K562 (cell line): Measurements from ENCODE around the gene SEZ6. TPM values are rescaled to one million over a fixed set of nuclear protein-coding genes. Genes with fewer than 3 reads are reported as not detected.

Source experiments
- ATAC-seq: fragments of 200-7000 bp; cut with Tn5 transposase; 3 replicates; pipeline ENCODE4 v1.9.1; 2020; ENCODE audit warnings: moderate library complexity
- BruUV-seq: library from RNA; stranded (reverse); fragments of 400-500 nt; replicated peaks from 2 replicates; lab custom pipeline; 2021; lab: Mats Ljungman, UMichigan
- CTCF ChIA-PET: fragments of 300-600 bp; formaldehyde crosslinking; extraction: SDS; loops from one replicate; lab custom pipeline; 2021; ENCODE audit warnings: low intra/inter-chr PET ratio; lab: Yijun Ruan, JAX
- POLR2A ChIA-PET: fragments of 300-600, 350-650 bp; sonication (Branson Sonifier 250); formaldehyde crosslinking; extraction: SDS; loops from one replicate; lab custom pipeline; 2021; ENCODE audit warnings: antibody characterized with exemption, inconsistent platforms; lab: Yijun Ruan, JAX
- DNase-seq, 4 experiments: peaks; one replicate each; pipeline versions ENCODE4 v3.0.0 to v3.0.0-alpha.2; 2011 to 2018; ENCODE audit warnings: low spot score in 3 of 4, mixed read lengths in 3 of 4; ENCODE audit errors: extremely low read depth in 1 of 4
- FAIRE-seq: peaks from 2 replicates; lab custom pipeline; 2011; peaks lifted over from hg19 to GRCh38; lab: Jason Lieb, UNC
- H2AFZ ChIP-seq: 2 replicates; pipeline ENCODE4 v1.6.0; 2011; ENCODE audit warnings: low read depth, low read length, control low read depth, inconsistent platforms
- H3K27ac ChIP-seq: fragments of 200-600 bp; 3 replicates; pipeline ENCODE4 v1.8.0; 2011; ENCODE audit warnings: low read depth, mild to moderate bottlenecking, control low read depth, inconsistent platforms, low read length, moderate library complexity, mixed read lengths; ENCODE audit errors: extremely low read depth
- H3K27me3 ChIP-seq, 2 experiments: fragments of 300-600 bp in 1 of 2; 2 replicates in 1 of 2; 3 replicates in 1 of 2; pipeline versions ENCODE4 v1.6.0 to v1.8.0; 2011; ENCODE audit warnings: inconsistent platforms in 2 of 2, low read length in 2 of 2, mild to moderate bottlenecking in 1 of 2, mixed read lengths in 1 of 2, moderate library complexity in 1 of 2; ENCODE audit not compliant: control insufficient read depth in 2 of 2, insufficient read depth in 2 of 2
- H3K36me3 ChIP-seq: fragments of 300-600 bp; 3 replicates; pipeline ENCODE4 v1.8.0; 2011; ENCODE audit warnings: mild to moderate bottlenecking, low read length, inconsistent platforms; ENCODE audit not compliant: control insufficient read depth, insufficient read depth
- H3K4me1 ChIP-seq, 2 experiments: fragments of 200-600 bp in 1 of 2; replicated peaks in 1 of 2; 2 replicates in 1 of 2; 3 replicates in 1 of 2; pipeline versions ENCODE4 v1.5.1 to v1.8.0; 2011; ENCODE audit warnings: inconsistent platforms in 2 of 2, low read length in 2 of 2, mild to moderate bottlenecking in 1 of 2, mixed read lengths in 1 of 2, moderate library complexity in 1 of 2; ENCODE audit not compliant: control insufficient read depth in 2 of 2, insufficient read depth in 2 of 2
- H3K4me2 ChIP-seq: 2 replicates; pipeline ENCODE4 v1.6.1; 2011; ENCODE audit warnings: low read length, control low read depth, inconsistent platforms, mixed read lengths; ENCODE audit not compliant: insufficient read depth
- H3K4me3 ChIP-seq: fragments of 200-600 bp; sonication (generic), shearing (Covaris generic); 2 replicates; pipeline ENCODE4 v1.5.1; 2016; ENCODE audit warnings: control low read depth, inconsistent platforms
- H3K79me2 ChIP-seq: fragments of 200-600 bp; 3 replicates; pipeline ENCODE4 v1.8.0; 2011; ENCODE audit warnings: low read length, inconsistent platforms; ENCODE audit not compliant: control insufficient read depth, insufficient read depth
- H3K9ac ChIP-seq, 2 experiments: 2 replicates each; pipeline versions ENCODE4 v1.6.0 to v1.6.1; 2011; ENCODE audit warnings: low read depth in 2 of 2, low read length in 2 of 2, control low read depth in 1 of 2, inconsistent platforms in 1 of 2, mild to moderate bottlenecking in 1 of 2, mixed read lengths in 1 of 2; ENCODE audit not compliant: insufficient read depth in 1 of 2
- H3K9me1 ChIP-seq: one replicate; pipeline ENCODE4 v1.6.0; 2011; ENCODE audit warnings: inconsistent platforms, mild to moderate bottlenecking, low read length, moderate library complexity; ENCODE audit not compliant: control insufficient read depth, insufficient read depth
- H3K9me3 ChIP-seq: replicated peaks from 2 replicates; pipeline ENCODE4 v1.5.1; 2011; ENCODE audit warnings: low read depth, low read length, inconsistent platforms; ENCODE audit not compliant: control insufficient read depth, insufficient read depth
- H4K20me1 ChIP-seq: replicated peaks from 2 replicates; pipeline ENCODE4 v1.6.1; 2011; ENCODE audit warnings: low read length, inconsistent platforms, mixed read lengths; ENCODE audit not compliant: control insufficient read depth, insufficient read depth
- ELF1 ChIP-seq: fragments of 200-800 bp; sonication (Bioruptor generic); IDR thresholded peaks from 2 replicates; pipeline ENCODE4 v1.6.1; 2016; ENCODE audit warnings: missing genetic modification characterization, missing compliant biosample characterization
- FOXA1 ChIP-seq: fragments of 450-650 bp; IDR thresholded peaks from 2 replicates; pipeline ENCODE4 v1.6.1; 2016; ENCODE audit warnings: mild to moderate bottlenecking, borderline replicate concordance
- GABPA ChIP-seq: fragments of 200-800 bp; sonication (Bioruptor generic); conservative IDR thresholded peaks from 2 replicates; pipeline ENCODE4 v1.6.1; 2016; ENCODE audit warnings: low read depth, missing genetic modification characterization, missing compliant biosample characterization
- ILF3 ChIP-seq: fragments of 450-650 bp; IDR thresholded peaks from 2 replicates; pipeline ENCODE4 v1.6.1; 2018; ENCODE audit warnings: antibody characterized with exemption, mild to moderate bottlenecking, moderate library complexity, borderline replicate concordance
- MTF1 ChIP-seq: fragments of 250-450 bp; sonication (Bioruptor Pico); IDR thresholded peaks from 2 replicates; pipeline ENCODE4 v1.9.0; 2021; ENCODE audit warnings: moderate library complexity, mild to moderate bottlenecking, inconsistent platforms, borderline replicate concordance
- ZBTB7A ChIP-seq: IDR thresholded peaks from 2 replicates; pipeline ENCODE4 v1.6.1; 2011; ENCODE audit warnings: low read depth, mild to moderate bottlenecking, low read length, moderate library complexity, borderline replicate concordance; ENCODE audit not compliant: control insufficient read depth
- WGBS: fragments of 100-300 bp; shearing (Covaris generic); methylation state at CpG from one replicate; pipeline ENCODE4 v1.1.6; 2016; ENCODE audit warnings: low coverage, mixed read lengths; ENCODE audit not compliant: insufficient coverage; ENCODE audit errors: missing lambda C conversion rate; 5-methylcytosine and 5-hydroxymethylcytosine counted together
- in situ Hi-C: fragments of 300-500 bp; cut with MboI; formaldehyde crosslinking; loops from 4 replicates; pipeline ENCODE4 v1.15.0; 2018; ENCODE audit warnings: inconsistent platforms, mixed read lengths
- intact Hi-C: fragments of 100-400 bp; cut with micrococcal nuclease; formaldehyde crosslinking; loops from 2 replicates; pipeline ENCODE4 v1.14.2; 2022
- polyA plus RNA-seq, 8 experiments: library from polyadenylated mRNA; depleted of rRNA in 4 of 8; stranded (reverse) in 5 of 8; unstranded in 3 of 8; fragments of >200 nt; fragmentation: Nextera tagmentation in 2 of 8; fragmentation: Illumina TruSeq in 1 of 8; extraction: Ambion mirVana in 2 of 8; extraction: Trizol in 1 of 8; gene quantifications; 2 replicates each; pipeline versions ENCODE4 v1.2.1 to v1.2.3, GENCODE V29; 2011 to 2014; ENCODE audit warnings: inconsistent platforms in 1 of 8, missing spikeins in 1 of 8
- total RNA-seq, 7 experiments: library from RNA; depleted of rRNA in 6 of 7; stranded (reverse); fragments of >200 nt in 6 of 7; fragmentation: Illumina TruSeq in 2 of 7; extraction: Trizol in 2 of 7; gene quantifications; 2 replicates each; pipeline versions ENCODE4 v1.2.1 to v1.2.3, GENCODE V29; 2011 to 2021; ENCODE audit warnings: low replicate concordance in 1 of 7
- TF ChIP-seq, protein P1 (sequence below), 2 experiments: fragments of 450-650 bp in 1 of 2; sonication (generic) in 1 of 2; formaldehyde crosslinking in 1 of 2; IDR thresholded peaks; 2 replicates each; pipeline versions ENCODE4 v1.7.1 to v1.9.0; 2016 to 2022; ENCODE audit warnings: inconsistent platforms in 1 of 2, mild to moderate bottlenecking in 1 of 2, missing genetic modification reagents in 1 of 2

The SEZ6 gene
- total and polyA plus RNA-seq, 9 of the 15 experiments (the other 6 are each of a cell fraction or from before 2014, with no cell fraction given), result not detected

DNA sequence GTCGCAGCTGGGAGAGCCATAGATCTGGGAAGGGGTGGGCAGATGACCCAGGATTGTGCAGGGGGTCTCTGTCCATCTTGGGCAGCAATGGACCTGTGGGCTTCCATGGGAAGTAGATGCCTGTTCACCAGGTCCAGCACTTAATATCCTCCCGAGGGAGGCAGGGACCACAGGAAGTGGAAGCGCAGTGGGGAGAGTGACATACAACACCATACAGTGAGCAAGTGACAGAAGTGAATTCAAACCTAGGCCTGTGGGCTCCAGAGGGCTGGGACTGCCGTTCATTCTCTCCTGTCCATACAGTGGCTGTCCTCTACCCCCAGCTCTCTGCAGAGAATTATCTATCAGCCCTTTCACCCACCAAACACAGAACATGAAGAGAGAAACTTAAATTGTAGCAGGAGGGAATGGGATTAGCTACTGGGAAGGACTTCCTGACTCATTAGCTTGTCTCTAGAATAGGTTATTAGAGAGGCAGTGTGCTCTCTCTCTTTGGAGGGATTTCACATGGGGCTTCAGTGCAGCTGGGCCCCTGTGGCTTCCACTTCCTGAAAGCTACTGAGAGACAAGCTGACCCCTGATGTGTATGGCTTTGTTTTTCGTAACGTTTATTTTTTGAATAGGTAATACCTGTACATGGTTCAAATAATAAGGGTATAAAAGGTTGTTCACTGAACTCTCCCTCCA is 13.1 kb upstream of the SEZ6 start:
- H3K27ac ChIP-seq, result no peak overlapping the region
- ATAC-seq (peak; percentile 67), DNase-seq (no peak), FAIRE-seq (no peak)
- ChIA-PET POLR2A (interaction anchor here (0.5 to 1.8 kb wide), 7 partner anchors 8 to 91 kb away, joined by 3 to 5 read pairs (median 4); no protein-coding TSS in a partner anchor), CTCF (no interaction called here)
- H3K79me2 ChIP-seq, result no peaks in the 10 kb centered on the region
- WGBS, result 0% methylated on average over 6 of the region's 6 CpGs
- H2AFZ ChIP-seq, result no peak overlapping the region
- H3K4me2 ChIP-seq, result no peak overlapping the region
- in situ Hi-C loops, result no loop called here
- H3K4me1 ChIP-seq, result peaks cover 0 to 6% of the 10 kb centered on the region in 2 experiments; a peak in 2 of 5 replicates
- peaks cover 56 to 72% of the 10 kb centered on the region in 2 experiments for H3K27me3 ChIP-seq
- no TSS peak for BruUV-seq
- no peaks in the 10 kb centered on the region for H3K36me3 ChIP-seq
- no peak overlapping the region for H3K9ac ChIP-seq
- no peaks in the 10 kb centered on the region; the same call in 1 of the 2 replicates for H4K20me1 ChIP-seq
- no peaks in the 10 kb centered on the region for H3K9me1 ChIP-seq
- H3K4me3 ChIP-seq, result no peak overlapping the region
- H3K9me3 ChIP-seq, result no peaks in the 10 kb centered on the region
- intact Hi-C loops, result no loop called here
- TF ChIP-seq FOXA1 (no peak), MTF1 (CRISPR knock-in tag) (no peak), GABPA (peak; percentile 81), ILF3 (no peak), ELF1 (no peak), ZBTB7A (no peak)
- TF ChIP-seq, protein P1, sequence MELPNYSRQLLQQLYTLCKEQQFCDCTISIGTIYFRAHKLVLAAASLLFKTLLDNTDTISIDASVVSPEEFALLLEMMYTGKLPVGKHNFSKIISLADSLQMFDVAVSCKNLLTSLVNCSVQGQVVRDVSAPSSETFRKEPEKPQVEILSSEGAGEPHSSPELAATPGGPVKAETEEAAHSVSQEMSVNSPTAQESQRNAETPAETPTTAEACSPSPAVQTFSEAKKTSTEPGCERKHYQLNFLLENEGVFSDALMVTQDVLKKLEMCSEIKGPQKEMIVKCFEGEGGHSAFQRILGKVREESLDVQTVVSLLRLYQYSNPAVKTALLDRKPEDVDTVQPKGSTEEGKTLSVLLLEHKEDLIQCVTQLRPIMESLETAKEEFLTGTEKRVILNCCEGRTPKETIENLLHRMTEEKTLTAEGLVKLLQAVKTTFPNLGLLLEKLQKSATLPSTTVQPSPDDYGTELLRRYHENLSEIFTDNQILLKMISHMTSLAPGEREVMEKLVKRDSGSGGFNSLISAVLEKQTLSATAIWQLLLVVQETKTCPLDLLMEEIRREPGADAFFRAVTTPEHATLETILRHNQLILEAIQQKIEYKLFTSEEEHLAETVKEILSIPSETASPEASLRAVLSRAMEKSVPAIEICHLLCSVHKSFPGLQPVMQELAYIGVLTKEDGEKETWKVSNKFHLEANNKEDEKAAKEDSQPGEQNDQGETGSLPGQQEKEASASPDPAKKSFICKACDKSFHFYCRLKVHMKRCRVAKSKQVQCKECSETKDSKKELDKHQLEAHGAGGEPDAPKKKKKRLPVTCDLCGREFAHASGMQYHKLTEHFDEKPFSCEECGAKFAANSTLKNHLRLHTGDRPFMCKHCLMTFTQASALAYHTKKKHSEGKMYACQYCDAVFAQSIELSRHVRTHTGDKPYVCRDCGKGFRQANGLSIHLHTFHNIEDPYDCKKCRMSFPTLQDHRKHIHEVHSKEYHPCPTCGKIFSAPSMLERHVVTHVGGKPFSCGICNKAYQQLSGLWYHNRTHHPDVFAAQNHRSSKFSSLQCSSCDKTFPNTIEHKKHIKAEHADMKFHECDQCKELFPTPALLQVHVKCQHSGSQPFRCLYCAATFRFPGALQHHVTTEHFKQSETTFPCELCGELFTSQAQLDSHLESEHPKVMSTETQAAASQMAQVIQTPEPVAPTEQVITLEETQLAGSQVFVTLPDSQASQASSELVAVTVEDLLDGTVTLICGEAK (IDR thresholded peaks at IDR 0.05), result peak; percentile 67; the same call in 1 of the 2 replicates
- TF ChIP-seq, protein P1 (CRISPR knock-in tag; IDR thresholded peaks at IDR 0.05), result no peak
